Mucosa of stomach (tissue), 1 donor: Measurements from ENCODE around the gene INTS7.

ENCODE experiments used
- H3K27me3 ChIP-seq: one replicate; pipeline ENCODE4 v1.7.0; 2013; ENCODE audit warnings: mild to moderate bottlenecking, low read length; ENCODE audit not compliant: control insufficient read depth, insufficient read depth
- H3K36me3 ChIP-seq: one replicate; pipeline ENCODE4 v1.7.0; 2013; ENCODE audit warnings: low read length; ENCODE audit not compliant: control insufficient read depth, insufficient read depth
- H3K4me1 ChIP-seq: one replicate; pipeline ENCODE4 v1.7.0; 2013; ENCODE audit warnings: mild to moderate bottlenecking, low read length; ENCODE audit not compliant: control insufficient read depth, insufficient read depth
- H3K4me3 ChIP-seq: one replicate; pipeline ENCODE4 v1.7.0; 2013; ENCODE audit warnings: low read length
- H3K9ac ChIP-seq: one replicate; pipeline ENCODE4 v1.7.0; 2013; ENCODE audit warnings: mild to moderate bottlenecking, low read length, moderate library complexity
- H3K9me3 ChIP-seq: one replicate; pipeline ENCODE4 v1.7.0; 2013; ENCODE audit warnings: mild to moderate bottlenecking, low read length, moderate library complexity; ENCODE audit not compliant: control insufficient read depth
- donor health status: Pancreatic carcinoma.

Gene INTS7, protein sequence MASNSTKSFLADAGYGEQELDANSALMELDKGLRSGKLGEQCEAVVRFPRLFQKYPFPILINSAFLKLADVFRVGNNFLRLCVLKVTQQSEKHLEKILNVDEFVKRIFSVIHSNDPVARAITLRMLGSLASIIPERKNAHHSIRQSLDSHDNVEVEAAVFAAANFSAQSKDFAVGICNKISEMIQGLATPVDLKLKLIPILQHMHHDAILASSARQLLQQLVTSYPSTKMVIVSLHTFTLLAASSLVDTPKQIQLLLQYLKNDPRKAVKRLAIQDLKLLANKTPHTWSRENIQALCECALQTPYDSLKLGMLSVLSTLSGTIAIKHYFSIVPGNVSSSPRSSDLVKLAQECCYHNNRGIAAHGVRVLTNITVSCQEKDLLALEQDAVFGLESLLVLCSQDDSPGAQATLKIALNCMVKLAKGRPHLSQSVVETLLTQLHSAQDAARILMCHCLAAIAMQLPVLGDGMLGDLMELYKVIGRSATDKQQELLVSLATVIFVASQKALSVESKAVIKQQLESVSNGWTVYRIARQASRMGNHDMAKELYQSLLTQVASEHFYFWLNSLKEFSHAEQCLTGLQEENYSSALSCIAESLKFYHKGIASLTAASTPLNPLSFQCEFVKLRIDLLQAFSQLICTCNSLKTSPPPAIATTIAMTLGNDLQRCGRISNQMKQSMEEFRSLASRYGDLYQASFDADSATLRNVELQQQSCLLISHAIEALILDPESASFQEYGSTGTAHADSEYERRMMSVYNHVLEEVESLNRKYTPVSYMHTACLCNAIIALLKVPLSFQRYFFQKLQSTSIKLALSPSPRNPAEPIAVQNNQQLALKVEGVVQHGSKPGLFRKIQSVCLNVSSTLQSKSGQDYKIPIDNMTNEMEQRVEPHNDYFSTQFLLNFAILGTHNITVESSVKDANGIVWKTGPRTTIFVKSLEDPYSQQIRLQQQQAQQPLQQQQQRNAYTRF

DNA sequence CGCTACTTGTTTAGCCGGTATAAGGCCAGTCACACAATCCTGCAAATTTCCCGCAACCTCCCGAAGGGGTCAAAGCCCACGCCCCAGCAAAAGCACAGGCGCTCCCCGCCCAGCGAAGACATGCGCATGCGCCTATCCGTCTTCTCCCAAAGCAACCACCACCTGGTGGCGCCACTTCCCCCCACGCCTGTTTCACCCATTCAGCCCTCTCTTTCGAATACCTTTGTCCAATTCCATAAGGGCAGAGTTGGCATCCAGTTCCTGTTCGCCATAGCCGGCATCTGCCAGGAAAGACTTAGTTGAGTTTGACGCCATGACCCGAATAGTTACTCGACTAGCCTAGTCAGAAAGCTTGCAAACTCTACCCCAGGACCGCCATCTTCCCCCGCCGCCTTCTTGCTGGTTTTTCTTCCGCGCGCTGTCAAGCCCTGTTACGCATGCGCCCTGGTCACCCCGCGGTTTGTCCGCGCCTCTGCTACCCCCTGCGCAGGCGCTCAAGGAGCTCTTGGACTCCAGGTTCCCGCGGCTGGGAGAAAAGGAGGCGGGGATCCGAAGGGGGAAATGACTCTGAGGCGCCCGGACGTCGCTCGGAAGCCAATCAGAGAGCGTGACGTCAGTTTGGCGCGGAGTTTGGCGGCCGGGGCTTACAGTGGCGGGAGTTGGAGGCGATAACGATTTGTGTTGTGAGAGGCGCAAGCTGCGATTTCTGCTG lies at the start of gene INTS7, which contains the start of gene DTL:
Gene INTS7, minus strand, starts transcription at position 435 of the 712 bp plus-strand sequence. Its CDS starts 120 bp downstream, at position 315.
Gene DTL, plus strand, starts transcription at position 626 of the 712 bp plus-strand sequence. CDS start 143 bp downstream, outside the sequence.
- no peaks in the 10 kb centered on the region for H3K4me1 ChIP-seq
- H3K4me3 ChIP-seq, result peak within 1 kb of the TSS; percentile 64
- no peaks in the 10 kb centered on the region for H3K36me3 ChIP-seq
- H3K9me3 ChIP-seq, result no peaks in the 10 kb centered on the region
- no peaks in the 10 kb centered on the region for H3K27me3 ChIP-seq
- H3K9ac ChIP-seq, result peak within 1 kb of the TSS; percentile 58

- Histone ChIP-seq H3K9me3 (no peaks in the 10 kb centered on the region), H3K36me3 (no peaks in the 10 kb centered on the region), H3K9ac (no peak overlapping the region), H3K4me1 (no peaks in the 10 kb centered on the region), H3K27me3 (no peaks in the 10 kb centered on the region), H3K4me3 (no peak overlapping the region)
Measured at GRCh38 chr1:212082765-212083406, 47.5 kb upstream of the INTS7 start.

DNA sequence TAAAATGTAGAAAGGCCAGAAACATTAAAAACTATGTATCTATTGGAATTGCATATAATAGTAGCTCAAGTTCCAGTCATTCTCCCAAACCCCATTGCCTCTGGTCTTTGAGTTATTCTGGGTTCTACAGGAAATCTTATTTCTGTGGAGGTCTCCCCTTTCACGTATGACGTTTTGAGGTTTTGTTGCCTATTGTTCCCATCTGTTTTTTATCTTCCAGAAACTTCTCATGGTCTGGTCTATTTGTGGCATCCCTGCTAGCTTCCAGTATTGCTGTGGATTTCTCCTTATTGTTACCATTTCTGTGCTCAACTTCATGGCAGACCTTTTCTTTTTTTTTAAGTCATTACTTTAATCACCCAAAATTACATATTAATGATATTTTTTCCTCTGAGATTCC lies 43.5 kb upstream of the INTS7 start:
- H3K27me3 ChIP-seq, result no peaks in the 10 kb centered on the region
- no peaks in the 10 kb centered on the region for H3K4me1 ChIP-seq
- no peak overlapping the region for H3K4me3 ChIP-seq
- H3K9ac ChIP-seq, result no peak overlapping the region
- no peaks in the 10 kb centered on the region for H3K36me3 ChIP-seq
- no peaks in the 10 kb centered on the region for H3K9me3 ChIP-seq

DNA sequence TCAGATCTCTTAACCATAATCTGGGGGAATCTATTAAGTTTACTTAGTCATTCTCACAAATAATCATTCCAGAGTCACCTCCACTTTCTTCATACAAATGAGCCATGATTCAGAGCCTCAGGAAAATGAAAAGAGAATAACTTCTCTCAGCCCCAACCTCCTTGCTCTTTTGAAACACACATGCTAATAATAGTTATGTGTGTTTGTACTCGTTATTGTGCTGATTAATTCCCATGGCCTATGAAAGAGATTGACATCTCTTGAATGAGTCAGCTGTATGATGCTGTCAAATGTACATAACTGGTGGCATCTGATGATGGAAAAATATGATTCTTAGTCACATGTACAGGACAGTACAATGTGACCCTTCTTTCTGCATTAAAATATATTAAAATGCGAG lies 41.7 kb upstream of the INTS7 start:
- no peaks in the 10 kb centered on the region for H3K36me3 ChIP-seq
- peaks cover 4% of the 10 kb centered on the region for H3K4me1 ChIP-seq
- H3K4me3 ChIP-seq, result no peak overlapping the region
- no peaks in the 10 kb centered on the region for H3K27me3 ChIP-seq
- no peak overlapping the region for H3K9ac ChIP-seq
- no peaks in the 10 kb centered on the region for H3K9me3 ChIP-seq

DNA sequence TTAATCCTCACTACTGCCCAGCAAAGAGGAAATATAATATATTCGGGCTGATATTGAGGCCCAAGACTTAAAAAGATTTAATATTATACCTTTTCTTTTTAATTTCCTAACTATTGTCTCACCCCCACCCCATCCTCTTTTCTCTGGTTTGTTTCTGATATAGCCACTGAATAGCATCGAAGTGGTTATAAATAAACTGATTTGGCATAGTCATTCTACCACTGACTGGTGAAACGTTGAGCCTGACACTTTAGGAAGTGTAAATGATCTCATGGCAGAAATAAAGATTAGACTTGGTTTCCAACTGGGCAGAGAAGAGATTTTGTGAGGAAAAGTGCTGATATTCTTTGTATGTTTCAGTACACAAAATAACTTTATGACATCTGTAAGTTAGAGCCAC lies 39.5 kb upstream of the INTS7 start:
- no peaks in the 10 kb centered on the region for H3K36me3 ChIP-seq
- H3K4me1 ChIP-seq, result peaks cover 9% of the 10 kb centered on the region
- H3K4me3 ChIP-seq, result no peak overlapping the region
- H3K9ac ChIP-seq, result no peak overlapping the region
- no peaks in the 10 kb centered on the region for H3K9me3 ChIP-seq
- H3K27me3 ChIP-seq, result no peaks in the 10 kb centered on the region

- peaks cover 9% of the 10 kb centered on the region for H3K4me1 ChIP-seq
- H3K27me3 ChIP-seq, result no peaks in the 10 kb centered on the region
- H3K9ac ChIP-seq, result no peak overlapping the region
- H3K4me3 ChIP-seq, result no peak overlapping the region
- no peaks in the 10 kb centered on the region for H3K36me3 ChIP-seq
- no peaks in the 10 kb centered on the region for H3K9me3 ChIP-seq
Measured at GRCh38 chr1:212074313-212074712, 39.0 kb upstream of the INTS7 start.

- H3K9me3 ChIP-seq, result no peaks in the 10 kb centered on the region
- H3K9ac ChIP-seq, result no peak overlapping the region
- no peak overlapping the region for H3K4me3 ChIP-seq
- H3K4me1 ChIP-seq, result peaks cover 9% of the 10 kb centered on the region
- no peaks in the 10 kb centered on the region for H3K36me3 ChIP-seq
- H3K27me3 ChIP-seq, result no peaks in the 10 kb centered on the region
Measured at GRCh38 chr1:212073490-212073889, 38.1 kb upstream of the INTS7 start.

DNA sequence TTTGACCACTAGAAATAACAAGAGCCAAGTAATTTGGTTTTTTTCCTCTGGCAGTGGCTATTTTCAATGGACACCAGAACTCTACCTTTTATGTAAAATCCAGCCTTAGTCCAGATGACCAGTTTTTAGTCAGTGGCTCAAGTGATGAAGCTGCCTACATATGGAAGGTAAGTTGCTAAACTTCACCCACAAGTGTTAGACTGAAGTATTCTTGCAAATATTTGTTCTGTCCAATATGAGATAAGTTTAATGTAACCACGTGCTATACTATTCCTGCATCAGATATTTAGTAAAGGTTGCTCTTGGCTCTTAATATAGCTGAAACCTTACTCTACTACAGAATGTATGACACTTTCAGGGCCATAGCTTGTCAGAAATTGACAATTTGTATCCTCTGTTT lies 36.7 kb upstream of the INTS7 start:
- Histone ChIP-seq H3K9me3 (no peaks in the 10 kb centered on the region), H3K4me3 (no peak overlapping the region), H3K9ac (no peak overlapping the region), H3K36me3 (no peaks in the 10 kb centered on the region), H3K4me1 (peaks cover 9% of the 10 kb centered on the region), H3K27me3 (no peaks in the 10 kb centered on the region)

- no peak overlapping the region for H3K9ac ChIP-seq
- H3K4me1 ChIP-seq, result peaks cover 9% of the 10 kb centered on the region
- no peaks in the 10 kb centered on the region for H3K36me3 ChIP-seq
- H3K9me3 ChIP-seq, result no peaks in the 10 kb centered on the region
- no peaks in the 10 kb centered on the region for H3K27me3 ChIP-seq
- H3K4me3 ChIP-seq, result no peak overlapping the region
Measured at GRCh38 chr1:212070720-212071302, 35.5 kb upstream of the INTS7 start.

DNA sequence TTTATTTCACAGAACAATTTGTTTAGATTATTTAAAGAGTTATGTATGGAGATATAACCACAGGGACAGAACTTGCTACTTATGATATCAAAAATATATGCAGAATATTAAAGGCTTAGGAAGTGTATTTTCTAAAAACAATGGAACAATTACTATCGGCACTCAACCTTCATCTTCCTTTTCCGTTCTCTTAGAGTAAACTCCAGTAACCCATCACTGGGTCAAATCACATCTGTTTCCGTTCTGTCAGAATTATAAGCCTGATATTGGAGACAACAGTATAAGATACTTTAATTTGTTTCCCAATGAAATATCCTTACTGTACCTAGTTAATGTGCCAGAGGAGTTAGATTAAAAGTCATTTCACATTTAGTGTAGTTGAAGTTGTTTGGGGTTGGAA lies 32.4 kb upstream of the INTS7 start:
- Histone ChIP-seq H3K4me1 (peaks cover 9% of the 10 kb centered on the region), H3K36me3 (no peaks in the 10 kb centered on the region), H3K27me3 (no peaks in the 10 kb centered on the region), H3K9ac (no peak overlapping the region), H3K4me3 (no peak overlapping the region), H3K9me3 (no peaks in the 10 kb centered on the region)

DNA sequence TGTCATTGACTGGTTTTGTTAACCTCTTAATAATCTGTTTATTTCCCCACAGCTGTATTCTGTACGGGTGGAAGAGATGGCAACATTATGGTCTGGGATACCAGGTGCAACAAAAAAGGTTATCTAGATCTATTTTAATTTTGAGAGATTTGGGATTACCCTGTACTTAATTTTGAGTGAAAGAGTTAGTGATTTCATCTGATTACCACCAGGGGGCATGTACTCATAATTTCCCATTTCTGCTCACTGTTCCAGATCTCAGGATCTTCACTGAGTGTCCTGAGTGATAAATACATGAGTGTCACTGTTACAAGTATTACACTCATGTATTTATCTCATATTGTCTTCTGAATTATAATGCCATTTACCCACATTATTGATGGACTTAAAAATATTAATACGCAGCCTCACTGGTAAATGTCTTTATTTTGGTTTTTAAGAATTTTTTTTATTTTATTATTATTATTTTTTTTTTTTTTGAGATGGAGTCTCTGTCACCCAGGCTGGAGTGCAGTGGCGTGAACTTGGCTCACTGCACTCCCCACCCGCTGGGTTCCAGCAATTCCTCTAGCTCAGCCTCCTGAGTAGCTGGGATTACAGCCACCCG lies 27.6 kb upstream of the INTS7 start:
- no peaks in the 10 kb centered on the region for H3K27me3 ChIP-seq
- H3K9me3 ChIP-seq, result no peaks in the 10 kb centered on the region
- no peaks in the 10 kb centered on the region for H3K4me1 ChIP-seq
- H3K9ac ChIP-seq, result no peak overlapping the region
- no peak overlapping the region for H3K4me3 ChIP-seq
- no peaks in the 10 kb centered on the region for H3K36me3 ChIP-seq
